ENCODE results near the gene CASP2.

The CASP2 gene

GRCh38 chr7:143296686-143297085, 8.5 kb downstream of the CASP2 start:
- DNase-seq (ENCODE audit: low read depth) = no peak

- no peak for DNase-seq (ENCODE audit: low read depth)
Measured at GRCh38 chr7:143299346-143299745, 11.2 kb downstream of the CASP2 start.

- DNase-seq (ENCODE audit: low read depth) = no peak
Measured at GRCh38 chr7:143299840-143300239, 11.7 kb downstream of the CASP2 start.

- DNase-seq (ENCODE audit: low read depth) = no peak
Measured at GRCh38 chr7:143300959-143301935, 13.1 kb downstream of the CASP2 start.

- no peak for DNase-seq (ENCODE audit: low read depth)
Measured at GRCh38 chr7:143303733-143304132, 15.6 kb downstream of the CASP2 start.

GRCh38 chr7:143304938-143305337, 16.8 kb downstream of the CASP2 start:
- DNase-seq (ENCODE audit: low read depth) = no peak

- no peak for DNase-seq (ENCODE audit: low read depth)
Measured at GRCh38 chr7:143305423-143306070, 17.4 kb downstream of the CASP2 start.

GRCh38 chr7:143308632-143309031, 20.5 kb downstream of the CASP2 start:
- DNase-seq (ENCODE audit: low read depth) = no peak

- DNase-seq (ENCODE audit: low read depth) = no peak
Measured at GRCh38 chr7:143314127-143314526, 26.0 kb downstream of the CASP2 start.

GRCh38 chr7:143315776-143316175, 27.6 kb downstream of the CASP2 start, which contains the start of gene CLCN1:
CLCN1 (plus strand) TSS chr7:143316111; CDS start chr7:143316213, 102 bp downstream.
- no peak for DNase-seq (ENCODE audit: low read depth)

GRCh38 chr7:143316492-143316891, 28.3 kb downstream of the CASP2 start:
- no peak for DNase-seq (ENCODE audit: low read depth)

- DNase-seq (ENCODE audit: low read depth) = peak; percentile 92
Measured at GRCh38 chr7:143318661-143319060, 30.5 kb downstream of the CASP2 start.

GRCh38 chr7:143320620-143321019, 32.5 kb downstream of the CASP2 start:
- no peak for DNase-seq (ENCODE audit: low read depth)

- DNase-seq (ENCODE audit: low read depth) = no peak
Measured at GRCh38 chr7:143321242-143321641, 33.1 kb downstream of the CASP2 start.

- no peak for DNase-seq (ENCODE audit: low read depth)
Measured at GRCh38 chr7:143321734-143322133, 33.6 kb downstream of the CASP2 start.

GRCh38 chr7:143322760-143323633, 34.8 kb downstream of the CASP2 start:
- no peak for DNase-seq (ENCODE audit: low read depth)

GRCh38 chr7:143323653-143324052, 35.5 kb downstream of the CASP2 start:
- DNase-seq (ENCODE audit: low read depth) = no peak

- DNase-seq (ENCODE audit: low read depth) = no peak
Measured at GRCh38 chr7:143325240-143325639, 37.1 kb downstream of the CASP2 start.

- no peak for DNase-seq (ENCODE audit: low read depth)
Measured at GRCh38 chr7:143327903-143328302, 39.8 kb downstream of the CASP2 start.

GRCh38 chr7:143329471-143330170, 41.5 kb downstream of the CASP2 start:
- no peak for DNase-seq (ENCODE audit: low read depth)

- DNase-seq (ENCODE audit: low read depth) = peak; percentile 96
Measured at GRCh38 chr7:143331179-143331801, 43.1 kb downstream of the CASP2 start.

Measured in stromal cell of bone marrow (primary cell).